ENCODE data around the gene PPP1R7. TPM values are rescaled to one million over a fixed set of nuclear protein-coding genes. Genes with fewer than 3 reads are reported as not detected.
"Not testable (repeated sequence)": the region's sequence is repeated elsewhere in the genome, so short reads cannot be mapped to it uniquely, and the experiment has no call there.

Gene PPP1R7
- total RNA-seq, 2 donors from 2014 or later, result 81.6 to 98.9 TPM

- no peaks in the 10 kb centered on the region for H3K9me3 Mint-ChIP-seq
- H3K36me3 Mint-ChIP-seq, result no peaks in the 10 kb centered on the region
- H3K27ac Mint-ChIP-seq, result no peak overlapping the region
- DNase-seq (ENCODE audit: low spot score in 2 of 2) (no peak), ATAC-seq (peak in 1 of 2 donors; percentile 42)
Measured at GRCh38 chr2:241190291-241190981, 40.2 kb downstream of the PPP1R7 start.

GRCh38 chr2:241191081-241191480 lies 40.8 kb downstream of the PPP1R7 start:
- Mint-ChIP-seq H3K9me3 (no peaks in the 10 kb centered on the region), H3K27ac (no peak overlapping the region), H3K36me3 (no peaks in the 10 kb centered on the region)
- DNase-seq (ENCODE audit: low spot score in 2 of 2) (no peak), ATAC-seq (no peak)

- DNase-seq (ENCODE audit: low spot score in 2 of 2) (no peak), ATAC-seq (no peak)
- H3K27ac Mint-ChIP-seq, result no peak overlapping the region
- H3K36me3 Mint-ChIP-seq, result no peaks in the 10 kb centered on the region
- H3K9me3 Mint-ChIP-seq, result no peaks in the 10 kb centered on the region
Measured at GRCh38 chr2:241193271-241193670, 43.0 kb downstream of the PPP1R7 start.

- Mint-ChIP-seq H3K27ac (no peak overlapping the region), H3K36me3 (no peaks in the 10 kb centered on the region), H3K9me3 (no peaks in the 10 kb centered on the region)
- DNase-seq (ENCODE audit: low spot score in 2 of 2), result no peak
- no peak for ATAC-seq
Measured at GRCh38 chr2:241194811-241195210, 44.5 kb downstream of the PPP1R7 start.

- DNase-seq (ENCODE audit: low spot score in 2 of 2) (no peak), ATAC-seq (no peak)
- Mint-ChIP-seq H3K36me3 (no peaks in the 10 kb centered on the region), H3K9me3 (no peaks in the 10 kb centered on the region), H3K27ac (no peak overlapping the region)
Measured at GRCh38 chr2:241195506-241196130, 45.4 kb downstream of the PPP1R7 start.

- H3K36me3 Mint-ChIP-seq; H3K27ac Mint-ChIP-seq; ATAC-seq; DNase-seq (ENCODE audit: low spot score in 2 of 2); H3K9me3 Mint-ChIP-seq: not testable (repeated sequence)
Measured at GRCh38 chr2:241197246-241197645, 47.0 kb downstream of the PPP1R7 start.

GRCh38 chr2:241197947-241198346 lies 47.7 kb downstream of the PPP1R7 start:
- H3K36me3 Mint-ChIP-seq, result no peaks in the 10 kb centered on the region
- DNase-seq (ENCODE audit: low spot score in 2 of 2), result no peak
- ATAC-seq, result no peak
- no peaks in the 10 kb centered on the region for H3K9me3 Mint-ChIP-seq
- no peak overlapping the region for H3K27ac Mint-ChIP-seq

- DNase-seq (ENCODE audit: low spot score in 2 of 2), result no peak
- Mint-ChIP-seq H3K36me3 (no peaks in the 10 kb centered on the region), H3K9me3 (no peaks in the 10 kb centered on the region), H3K27ac (no peak overlapping the region)
- no peak for ATAC-seq
Measured at GRCh38 chr2:241198381-241199279, 48.4 kb downstream of the PPP1R7 start.

- H3K9me3 Mint-ChIP-seq, result no peaks in the 10 kb centered on the region
- ATAC-seq (no peak), DNase-seq (ENCODE audit: low spot score in 2 of 2) (no peak)
- H3K27ac Mint-ChIP-seq, result no peak overlapping the region
- no peaks in the 10 kb centered on the region for H3K36me3 Mint-ChIP-seq
Measured at GRCh38 chr2:241199286-241199685, 49.0 kb downstream of the PPP1R7 start.

- Mint-ChIP-seq H3K9me3 (no peaks in the 10 kb centered on the region), H3K36me3 (no peaks in the 10 kb centered on the region), H3K27ac (no peak overlapping the region)
- DNase-seq (ENCODE audit: low spot score in 2 of 2), result no peak
- ATAC-seq, result no peak
Measured at GRCh38 chr2:241199897-241200821, 49.9 kb downstream of the PPP1R7 start.

GRCh38 chr2:241200822-241201395 lies 50.6 kb downstream of the PPP1R7 start:
- Mint-ChIP-seq H3K27ac (no peak overlapping the region), H3K9me3 (no peaks in the 10 kb centered on the region), H3K36me3 (no peaks in the 10 kb centered on the region)
- DNase-seq (ENCODE audit: low spot score in 2 of 2) (no peak), ATAC-seq (no peak)

- H3K9me3 Mint-ChIP-seq, result no peaks in the 10 kb centered on the region
- ATAC-seq, result no peak
- H3K27ac Mint-ChIP-seq, result no peak overlapping the region
- no peaks in the 10 kb centered on the region for H3K36me3 Mint-ChIP-seq
- DNase-seq (ENCODE audit: low spot score in 2 of 2), result no peak
Measured at GRCh38 chr2:241201445-241202267, 51.4 kb downstream of the PPP1R7 start.

GRCh38 chr2:241202268-241202585 lies 52.0 kb downstream of the PPP1R7 start:
- ATAC-seq (no peak), DNase-seq (ENCODE audit: low spot score in 2 of 2) (no peak)
- Mint-ChIP-seq H3K27ac (no peak overlapping the region), H3K36me3 (no peaks in the 10 kb centered on the region), H3K9me3 (no peaks in the 10 kb centered on the region)

- DNase-seq (ENCODE audit: low spot score in 2 of 2) (no peak), ATAC-seq (no peak)
- no peaks in the 10 kb centered on the region for H3K36me3 Mint-ChIP-seq
- H3K9me3 Mint-ChIP-seq, result no peaks in the 10 kb centered on the region
- H3K27ac Mint-ChIP-seq, result no peak overlapping the region
Measured at GRCh38 chr2:241202681-241203080, 52.4 kb downstream of the PPP1R7 start.

- DNase-seq (ENCODE audit: low spot score in 2 of 2), result no peak
- no peaks in the 10 kb centered on the region for H3K9me3 Mint-ChIP-seq
- no peak overlapping the region for H3K27ac Mint-ChIP-seq
- ATAC-seq, result no peak
- no peaks in the 10 kb centered on the region for H3K36me3 Mint-ChIP-seq
Measured at GRCh38 chr2:241203218-241204009, 53.1 kb downstream of the PPP1R7 start.
